PFSK-1 (cell line): ENCODE results near the gene TAGLN2.

Experiments used
- POLR2AphosphoS5 ChIP-seq: IDR thresholded peaks from 2 replicates; pipeline ENCODE4 v1.6.1; 2012; ENCODE audit warnings: low read depth, mild to moderate bottlenecking, control low read depth, low read length, moderate library complexity
- SIN3A ChIP-seq: IDR thresholded peaks from 2 replicates; pipeline ENCODE4 v1.6.1; 2012; ENCODE audit warnings: mild to moderate bottlenecking, low read length, moderate library complexity, borderline replicate concordance; ENCODE audit not compliant: insufficient read depth
- TAF1 ChIP-seq: IDR thresholded peaks from 2 replicates; pipeline ENCODE4 v1.6.1; 2012; ENCODE audit warnings: low read length, control low read depth, borderline replicate concordance; ENCODE audit not compliant: insufficient read depth
- TF ChIP-seq, protein P1 (sequence below), 2 experiments: IDR thresholded peaks; 2 replicates each; pipeline versions ENCODE4 v1.6.1 to v1.8.0; 2011 to 2012; ENCODE audit warnings: low read depth in 2 of 2, low read length in 2 of 2, control low read depth in 1 of 2, inconsistent platforms in 1 of 2, mild to moderate bottlenecking in 1 of 2, moderate library complexity in 1 of 2; ENCODE audit not compliant: insufficient read depth in 1 of 2

GRCh38 chr1:159951016-159951415 is 25.7 kb upstream of the TAGLN2 start:
- no peak for TF ChIP-seq POLR2AphosphoS5
- TF ChIP-seq TAF1: no peak
- TF ChIP-seq, protein P1, sequence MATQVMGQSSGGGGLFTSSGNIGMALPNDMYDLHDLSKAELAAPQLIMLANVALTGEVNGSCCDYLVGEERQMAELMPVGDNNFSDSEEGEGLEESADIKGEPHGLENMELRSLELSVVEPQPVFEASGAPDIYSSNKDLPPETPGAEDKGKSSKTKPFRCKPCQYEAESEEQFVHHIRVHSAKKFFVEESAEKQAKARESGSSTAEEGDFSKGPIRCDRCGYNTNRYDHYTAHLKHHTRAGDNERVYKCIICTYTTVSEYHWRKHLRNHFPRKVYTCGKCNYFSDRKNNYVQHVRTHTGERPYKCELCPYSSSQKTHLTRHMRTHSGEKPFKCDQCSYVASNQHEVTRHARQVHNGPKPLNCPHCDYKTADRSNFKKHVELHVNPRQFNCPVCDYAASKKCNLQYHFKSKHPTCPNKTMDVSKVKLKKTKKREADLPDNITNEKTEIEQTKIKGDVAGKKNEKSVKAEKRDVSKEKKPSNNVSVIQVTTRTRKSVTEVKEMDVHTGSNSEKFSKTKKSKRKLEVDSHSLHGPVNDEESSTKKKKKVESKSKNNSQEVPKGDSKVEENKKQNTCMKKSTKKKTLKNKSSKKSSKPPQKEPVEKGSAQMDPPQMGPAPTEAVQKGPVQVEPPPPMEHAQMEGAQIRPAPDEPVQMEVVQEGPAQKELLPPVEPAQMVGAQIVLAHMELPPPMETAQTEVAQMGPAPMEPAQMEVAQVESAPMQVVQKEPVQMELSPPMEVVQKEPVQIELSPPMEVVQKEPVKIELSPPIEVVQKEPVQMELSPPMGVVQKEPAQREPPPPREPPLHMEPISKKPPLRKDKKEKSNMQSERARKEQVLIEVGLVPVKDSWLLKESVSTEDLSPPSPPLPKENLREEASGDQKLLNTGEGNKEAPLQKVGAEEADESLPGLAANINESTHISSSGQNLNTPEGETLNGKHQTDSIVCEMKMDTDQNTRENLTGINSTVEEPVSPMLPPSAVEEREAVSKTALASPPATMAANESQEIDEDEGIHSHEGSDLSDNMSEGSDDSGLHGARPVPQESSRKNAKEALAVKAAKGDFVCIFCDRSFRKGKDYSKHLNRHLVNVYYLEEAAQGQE (IDR thresholded peaks at IDR 0.05; ENCODE audit: insufficient read depth in 1 of 2, low read depth in 2 of 2, low read length in 2 of 2): no peak
- no peak for TF ChIP-seq SIN3A
